Measurements from ENCODE around the gene CNTNAP2.

CNTNAP2 gene

DNA sequence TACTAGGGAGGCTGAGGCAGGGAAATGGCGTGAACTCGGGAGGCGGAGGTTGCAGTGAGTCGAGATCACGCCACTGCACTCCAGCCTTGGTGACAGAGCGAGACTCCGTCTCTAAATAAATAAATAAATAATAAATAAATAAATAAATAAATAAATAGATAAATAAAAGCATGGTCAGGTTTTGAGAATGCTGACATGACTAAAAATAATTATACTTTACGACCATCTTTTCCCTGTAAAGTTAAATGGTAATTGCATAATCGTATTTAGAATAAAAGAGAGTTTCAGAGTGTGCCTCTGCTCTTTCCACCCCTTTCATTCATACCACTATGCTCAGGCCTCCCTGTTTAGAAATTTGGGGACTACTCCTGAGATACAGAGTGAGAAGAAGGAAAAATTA lies 326.5 kb downstream of the CNTNAP2 start:
- no peak for DNase-seq

GRCh38 chr7:146449625-146450024 lies 333.0 kb downstream of the CNTNAP2 start:
- DNase-seq, result no peak

DNA sequence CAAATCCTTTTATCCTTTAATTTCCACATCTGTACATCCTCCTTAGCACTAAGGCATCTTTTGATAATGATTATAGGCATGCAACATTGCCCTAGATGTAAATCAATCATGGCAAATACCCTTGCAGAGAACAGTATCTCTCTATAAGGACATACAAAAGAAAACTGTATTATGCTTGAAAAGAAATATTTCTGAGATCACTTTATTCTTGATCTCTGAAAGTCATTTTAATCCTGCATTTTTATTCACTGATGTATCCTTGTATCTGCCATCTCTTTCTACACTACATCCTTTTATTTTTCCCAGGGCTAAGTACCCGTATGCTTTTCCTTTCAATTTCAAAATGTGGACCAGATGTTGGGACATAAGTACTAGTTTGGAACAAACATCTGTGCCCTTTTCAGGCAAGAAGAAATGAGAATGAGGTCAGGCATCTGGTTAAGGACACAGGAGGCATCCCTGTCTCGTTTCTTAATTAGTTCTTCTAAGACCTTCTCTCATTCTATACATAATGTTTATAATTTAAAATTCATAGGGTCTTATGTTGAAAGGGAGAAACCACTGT lies 338.6 kb downstream of the CNTNAP2 start:
- DNase-seq, result no peak

GRCh38 chr7:146479040-146479439 lies 362.4 kb downstream of the CNTNAP2 start:
- no peak for DNase-seq

- no peak for DNase-seq
Measured at GRCh38 chr7:146486519-146486918, 369.9 kb downstream of the CNTNAP2 start.

GRCh38 chr7:146492017-146492416 lies 375.4 kb downstream of the CNTNAP2 start:
- DNase-seq, result no peak

DNA sequence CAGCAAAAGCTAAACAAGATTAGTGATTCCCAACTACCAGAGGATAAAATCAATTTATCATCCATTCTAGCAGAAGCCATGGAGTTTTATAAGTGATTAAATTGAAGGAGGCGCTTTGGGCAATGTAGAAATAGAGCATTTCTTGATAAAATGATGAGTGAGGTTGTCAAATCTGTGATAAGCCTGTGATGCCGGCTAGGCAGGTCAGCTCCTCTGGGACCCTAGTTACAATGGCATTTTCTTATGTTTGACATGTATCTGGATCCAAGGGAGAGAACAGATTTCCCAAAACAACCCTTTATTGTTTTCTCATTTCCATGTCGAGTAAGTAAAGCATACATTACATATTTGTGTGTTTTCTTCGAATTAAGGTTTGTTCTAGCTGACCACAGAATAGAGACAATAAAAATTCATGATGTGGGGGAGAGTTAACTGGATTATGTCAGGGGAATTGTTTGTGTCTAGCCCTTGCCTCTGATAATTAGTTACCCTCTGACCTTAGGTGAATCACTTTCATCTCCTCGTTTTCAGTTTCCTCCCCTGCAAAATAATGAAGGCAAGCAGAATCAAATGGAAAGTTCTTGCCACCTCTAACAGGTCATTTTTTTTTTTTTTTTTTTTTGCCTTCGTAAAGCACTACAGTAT lies 378.5 kb downstream of the CNTNAP2 start:
- no peak for DNase-seq

DNA sequence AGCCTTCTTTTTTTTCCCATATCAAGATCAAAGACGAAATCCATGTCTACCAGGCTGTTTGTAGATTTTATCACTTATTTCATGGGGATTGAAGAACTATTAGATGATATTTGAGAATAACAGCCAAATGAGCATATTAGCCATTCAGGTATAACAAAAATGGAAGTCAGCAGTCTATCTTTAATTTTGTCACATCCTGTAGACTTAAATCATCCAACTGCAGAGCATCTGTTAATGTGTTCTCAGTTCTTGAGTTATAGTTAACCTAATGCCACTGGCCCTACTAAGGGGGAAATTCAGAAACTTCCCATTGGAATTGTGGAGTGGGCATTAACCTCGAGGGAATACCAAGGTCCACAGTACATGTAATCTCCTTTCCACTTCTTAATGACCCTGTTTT lies 380.1 kb downstream of the CNTNAP2 start:
- DNase-seq, result no peak

- DNase-seq, result no peak
Measured at GRCh38 chr7:146499970-146500369, 383.4 kb downstream of the CNTNAP2 start.

GRCh38 chr7:146503844-146504243 lies 387.2 kb downstream of the CNTNAP2 start:
- no peak for DNase-seq

DNA sequence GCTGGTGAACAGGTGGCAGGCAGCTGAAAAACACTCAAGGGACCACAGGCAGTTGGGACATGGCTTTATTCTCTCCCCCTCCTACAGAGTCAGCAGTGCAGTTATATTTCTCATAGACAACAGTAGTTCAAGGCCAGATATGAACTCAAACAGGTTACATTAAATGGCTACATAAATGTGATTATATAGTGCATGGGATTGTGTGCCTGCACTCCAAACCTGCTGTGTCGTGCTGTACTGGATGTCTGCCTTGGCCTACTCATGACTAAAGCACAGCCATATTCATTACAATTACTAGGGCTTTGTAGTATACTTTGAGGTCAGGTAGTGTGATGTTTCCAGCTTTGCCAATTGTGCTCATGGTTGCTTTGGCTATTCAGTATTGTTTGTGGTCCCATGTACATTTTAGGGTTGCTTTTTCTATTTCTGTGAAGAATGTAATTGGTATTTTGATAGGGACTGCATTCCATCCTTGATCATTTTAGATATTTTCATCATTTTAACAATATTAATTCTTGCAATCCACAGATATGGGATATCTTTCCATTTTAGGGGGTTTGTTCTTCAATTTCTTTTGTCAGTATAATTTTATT lies 393.6 kb downstream of the CNTNAP2 start:
- no peak for DNase-seq

DNA sequence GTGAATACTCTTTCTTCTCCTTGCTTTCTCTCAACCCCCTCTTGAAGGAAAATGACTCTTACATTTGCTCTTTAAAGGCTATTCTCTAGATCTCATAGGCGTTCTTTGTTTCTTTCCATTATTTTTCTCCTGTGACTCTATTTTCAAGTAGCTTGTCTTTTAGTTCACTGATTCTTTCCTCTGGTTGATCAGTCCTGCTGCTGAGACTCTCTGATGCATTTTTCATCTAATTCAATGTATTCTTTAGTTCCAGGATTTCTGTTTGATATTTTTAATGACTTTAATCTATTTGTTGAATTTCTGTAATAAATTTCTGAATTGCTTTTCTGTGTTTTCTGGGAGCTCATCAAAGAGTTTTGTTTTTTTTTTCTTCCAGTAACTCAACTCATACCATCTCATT lies 397.7 kb downstream of the CNTNAP2 start:
- DNase-seq, result no peak

GRCh38 chr7:146528581-146528980 lies 412.0 kb downstream of the CNTNAP2 start:
- no peak for DNase-seq

DNA sequence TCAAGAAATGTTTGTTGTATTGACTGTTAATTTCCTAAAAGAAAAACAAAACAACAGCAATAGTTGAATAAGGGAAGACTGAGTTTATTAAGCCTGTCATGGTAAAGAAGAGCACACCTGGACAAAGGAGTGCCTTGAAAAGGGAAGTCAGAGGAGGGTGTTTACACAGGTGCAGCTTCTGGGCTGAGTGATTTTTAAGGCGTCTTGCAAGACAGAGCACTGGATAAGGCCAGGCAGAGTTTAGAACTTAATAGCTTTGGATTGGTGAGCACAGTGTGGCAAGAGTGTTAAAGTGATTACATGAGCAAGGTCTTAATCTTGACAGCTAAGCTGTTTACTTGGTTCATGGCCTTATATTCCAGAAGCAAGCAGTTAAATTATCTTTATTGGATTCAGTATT lies 423.2 kb downstream of the CNTNAP2 start:
- no peak for DNase-seq

DNA sequence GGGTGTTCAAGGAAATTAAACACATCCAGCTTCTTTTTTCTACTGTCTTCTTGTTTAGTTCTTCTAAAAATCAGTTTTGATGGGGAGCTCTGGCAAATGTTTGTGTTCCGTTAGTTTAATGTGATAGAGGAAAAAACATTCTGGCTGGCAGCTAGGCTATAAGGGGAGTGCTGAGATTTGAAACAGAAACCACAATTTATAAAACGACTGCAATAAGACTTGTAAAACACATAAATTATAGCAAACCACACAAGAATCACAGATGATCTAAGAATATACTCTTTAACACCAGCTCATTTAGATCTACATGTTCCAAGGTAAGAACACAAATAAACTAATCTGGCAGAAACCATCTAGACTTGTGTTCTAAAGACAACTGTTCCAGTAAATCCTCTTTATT lies 425.5 kb downstream of the CNTNAP2 start:
- DNase-seq, result no peak

DNA sequence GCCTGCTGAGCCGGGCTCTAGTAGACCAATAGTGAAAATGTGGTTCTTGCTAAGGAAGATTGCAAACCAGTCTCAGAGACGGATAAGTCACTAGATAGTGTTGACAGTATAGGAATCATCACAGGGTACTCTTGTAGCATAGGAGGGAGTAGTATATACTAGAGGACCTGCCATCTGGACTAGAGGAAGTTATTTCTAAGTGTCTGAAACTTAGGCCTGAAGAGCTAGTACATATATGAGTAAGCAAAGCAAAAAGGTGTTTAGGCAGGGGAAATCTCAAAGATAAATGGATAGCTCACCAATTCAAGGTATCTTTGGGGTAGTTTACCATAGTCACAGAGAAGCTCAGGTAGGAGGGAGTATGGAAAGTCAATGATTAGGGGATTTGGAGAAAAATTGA lies 428.1 kb downstream of the CNTNAP2 start:
- DNase-seq, result no peak

DNA sequence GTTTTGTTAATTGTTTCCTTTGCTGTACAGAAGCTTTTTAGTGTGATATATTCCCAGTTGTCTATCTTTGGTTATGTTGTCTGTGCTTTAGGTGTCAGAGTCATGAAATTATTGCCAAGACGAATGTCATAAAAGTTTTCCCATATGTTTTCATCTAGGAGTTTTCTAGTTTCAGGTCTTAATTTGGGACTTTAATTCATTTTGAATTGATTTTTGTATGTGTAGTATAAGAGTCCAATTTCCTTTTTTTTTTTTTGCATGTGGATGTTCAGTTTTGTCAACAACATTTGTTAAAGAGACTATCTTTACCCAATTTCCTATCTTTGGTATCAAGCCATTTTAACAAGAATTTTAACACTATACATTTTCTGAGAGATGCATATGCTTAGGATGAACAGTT lies 432.2 kb downstream of the CNTNAP2 start:
- no peak for DNase-seq

- no peak for DNase-seq
Measured at GRCh38 chr7:146554556-146554955, 438.0 kb downstream of the CNTNAP2 start.

- DNase-seq, result no peak
Measured at GRCh38 chr7:146557971-146558469, 441.4 kb downstream of the CNTNAP2 start.

DNA sequence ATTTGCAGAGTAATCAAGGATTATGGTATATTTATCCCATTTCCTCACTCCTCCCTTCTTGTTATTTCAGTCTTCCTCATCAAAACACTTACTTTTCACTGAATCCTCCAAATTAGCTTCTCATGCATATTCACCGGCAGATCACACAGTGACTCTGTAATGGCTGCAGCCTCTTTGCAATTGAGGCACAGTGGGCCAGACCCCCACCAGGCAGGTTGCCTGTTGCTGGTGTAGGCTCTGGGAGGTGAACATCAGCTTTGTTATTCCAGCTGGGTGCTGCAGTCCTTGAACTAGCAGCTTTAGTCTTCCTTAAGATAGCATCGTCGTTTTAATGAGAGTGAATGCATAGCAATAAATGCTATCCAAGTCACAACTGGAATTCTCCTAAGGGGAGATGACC lies 449.3 kb downstream of the CNTNAP2 start:
- no peak for DNase-seq

DNA sequence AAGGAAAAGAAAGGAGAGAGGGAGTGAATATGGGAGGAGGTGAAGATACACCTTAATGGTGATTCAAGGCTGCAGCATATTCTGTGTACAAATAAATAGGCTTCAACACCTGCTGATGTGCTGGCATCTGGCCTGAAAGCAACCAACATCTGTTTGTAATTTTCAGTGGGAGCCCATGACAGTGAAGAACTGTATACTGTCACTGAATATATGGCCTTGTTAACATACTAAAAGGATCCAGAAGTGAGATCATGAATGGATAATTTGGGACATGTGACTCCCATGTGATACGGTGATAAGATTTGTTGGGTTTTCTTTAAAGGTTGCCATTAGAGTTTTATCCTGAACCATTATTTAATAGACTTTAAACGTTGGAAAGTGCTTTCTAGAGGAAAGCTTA lies 459.3 kb downstream of the CNTNAP2 start:
- DNase-seq, result no peak

DNA sequence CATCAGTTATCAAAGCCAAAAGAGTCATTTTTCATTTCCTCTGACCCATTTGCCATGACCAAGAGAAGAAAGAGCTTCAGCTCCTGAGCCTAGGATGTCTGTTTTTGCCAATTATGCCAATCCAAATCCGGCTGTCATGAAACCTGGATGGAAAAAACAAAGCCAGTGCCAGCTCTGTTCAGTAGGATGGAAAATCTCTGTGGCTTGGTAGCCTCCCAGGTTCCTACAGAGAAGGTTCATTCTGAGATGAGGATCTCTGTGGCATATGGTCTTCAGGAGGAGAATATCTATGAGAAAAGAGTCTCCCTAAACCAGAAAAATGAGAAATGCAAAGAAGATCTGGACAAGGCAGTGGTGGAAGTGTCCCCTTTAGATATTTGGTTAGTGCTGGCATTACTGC lies 475.4 kb downstream of the CNTNAP2 start:
- no peak for DNase-seq

- DNase-seq, result no peak
Measured at GRCh38 chr7:146606628-146607027, 490.0 kb downstream of the CNTNAP2 start.

GRCh38 chr7:146619641-146620040 lies 503.0 kb downstream of the CNTNAP2 start:
- DNase-seq, result no peak

- no peak for DNase-seq
Measured at GRCh38 chr7:146626912-146627311, 510.3 kb downstream of the CNTNAP2 start.

Measured in fibroblast of skin of right biceps (primary cell).